ENCODE results near the gene HDGFL2.

Gene HDGFL2

DNA sequence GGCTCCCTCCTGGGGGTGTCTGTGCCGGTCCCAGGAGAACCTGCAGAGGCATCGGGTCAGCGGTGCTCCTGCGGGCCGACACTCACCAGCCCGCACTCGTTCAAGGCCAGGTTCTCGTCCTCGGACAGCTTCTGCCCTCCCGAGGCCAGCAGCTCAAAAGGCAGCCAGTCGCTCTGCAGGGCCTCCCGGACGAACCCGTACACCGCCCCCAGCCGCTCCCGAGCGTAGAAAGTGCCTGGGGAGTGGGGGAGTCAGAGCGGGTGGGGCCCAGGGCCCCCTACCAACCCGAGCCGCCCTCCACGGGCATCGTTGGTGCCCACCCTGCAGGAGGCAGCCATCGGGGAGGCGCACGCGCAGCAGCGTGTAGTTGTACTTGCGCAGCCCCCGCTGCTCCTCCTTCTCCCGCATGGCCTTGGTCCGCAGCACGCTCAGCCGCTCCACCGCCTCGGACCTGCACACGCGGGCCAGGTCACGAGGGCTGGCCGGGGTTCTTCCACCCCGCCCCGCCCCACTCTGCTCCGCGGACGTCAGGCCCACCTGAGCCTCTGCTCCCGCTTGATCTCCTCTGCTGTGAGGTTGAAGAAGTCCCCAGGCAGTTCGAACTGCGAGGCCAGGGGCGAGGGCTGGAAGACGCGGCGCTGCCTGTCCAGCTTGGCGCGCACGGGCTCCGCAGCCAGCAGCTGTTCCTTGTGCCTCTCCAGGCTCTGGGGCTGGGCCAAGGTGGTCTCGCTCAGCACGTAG, 26.0 kb upstream of the HDGFL2 start:
- DNase-seq, result no peak

DNA sequence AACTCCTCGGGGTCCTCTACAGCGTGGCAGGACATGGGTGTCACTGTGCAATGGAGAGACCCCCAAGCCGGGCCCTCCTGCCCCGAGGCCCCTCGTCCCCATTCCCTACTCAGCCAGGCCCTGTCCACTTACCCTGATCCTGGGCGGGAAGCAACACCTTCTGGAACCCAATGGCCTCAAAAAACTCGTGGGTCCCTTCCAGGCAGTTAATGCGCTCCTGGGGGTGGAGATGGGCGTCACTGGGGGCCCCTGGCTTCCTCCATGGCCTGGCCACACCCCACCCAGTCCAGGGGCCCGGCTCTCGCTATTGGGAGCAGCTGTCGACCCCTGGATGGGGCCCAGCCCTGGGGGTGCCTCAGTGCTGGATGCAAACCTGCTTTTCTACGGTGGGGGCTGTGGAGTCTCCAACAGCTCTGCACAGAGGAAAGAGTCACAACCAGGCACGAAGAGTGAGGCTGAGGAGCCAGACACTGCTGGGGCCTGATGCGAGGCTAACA, 25.3 kb upstream of the HDGFL2 start:
- no peak for DNase-seq

DNA sequence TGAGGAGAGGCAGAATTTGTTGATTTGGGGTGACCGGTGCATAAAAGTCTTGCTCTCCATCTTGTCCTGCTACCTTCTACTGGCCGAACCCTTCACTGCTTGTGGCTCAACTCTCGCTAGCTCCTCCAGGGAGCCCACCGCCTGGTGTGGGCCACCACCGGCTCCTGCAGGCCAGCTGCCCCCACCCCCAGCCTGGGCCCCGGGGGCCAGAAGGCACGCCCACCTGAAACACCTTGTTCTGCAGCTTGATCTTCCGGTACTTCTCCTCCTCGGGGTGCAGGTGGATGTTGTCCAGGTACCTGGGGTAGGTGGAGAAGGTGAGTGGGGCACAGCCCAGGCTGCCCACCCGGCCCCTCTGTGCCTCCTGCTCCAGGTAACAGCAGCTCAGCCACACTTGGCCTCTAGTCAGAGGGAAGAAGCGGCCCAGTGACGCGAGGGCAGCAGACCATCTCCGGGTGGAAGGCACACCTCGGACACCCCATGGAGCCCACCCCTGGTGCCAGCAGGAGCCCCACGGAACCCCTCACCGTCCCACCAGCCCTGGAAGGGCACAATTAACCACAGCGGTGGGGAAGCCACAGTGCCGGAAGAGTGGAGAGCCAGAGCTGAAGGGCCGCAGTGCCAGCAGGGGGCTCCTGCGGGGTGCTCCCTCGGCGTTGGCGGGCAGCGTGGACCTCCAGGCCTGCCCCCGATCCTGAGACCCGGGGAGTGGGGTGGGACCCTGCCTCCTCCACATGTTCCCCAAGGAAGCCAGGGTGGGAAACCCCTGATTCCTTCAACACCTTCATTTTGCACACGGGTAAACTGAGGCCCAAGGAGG, 24.6 kb upstream of the HDGFL2 start:
- DNase-seq, result no peak

DNA sequence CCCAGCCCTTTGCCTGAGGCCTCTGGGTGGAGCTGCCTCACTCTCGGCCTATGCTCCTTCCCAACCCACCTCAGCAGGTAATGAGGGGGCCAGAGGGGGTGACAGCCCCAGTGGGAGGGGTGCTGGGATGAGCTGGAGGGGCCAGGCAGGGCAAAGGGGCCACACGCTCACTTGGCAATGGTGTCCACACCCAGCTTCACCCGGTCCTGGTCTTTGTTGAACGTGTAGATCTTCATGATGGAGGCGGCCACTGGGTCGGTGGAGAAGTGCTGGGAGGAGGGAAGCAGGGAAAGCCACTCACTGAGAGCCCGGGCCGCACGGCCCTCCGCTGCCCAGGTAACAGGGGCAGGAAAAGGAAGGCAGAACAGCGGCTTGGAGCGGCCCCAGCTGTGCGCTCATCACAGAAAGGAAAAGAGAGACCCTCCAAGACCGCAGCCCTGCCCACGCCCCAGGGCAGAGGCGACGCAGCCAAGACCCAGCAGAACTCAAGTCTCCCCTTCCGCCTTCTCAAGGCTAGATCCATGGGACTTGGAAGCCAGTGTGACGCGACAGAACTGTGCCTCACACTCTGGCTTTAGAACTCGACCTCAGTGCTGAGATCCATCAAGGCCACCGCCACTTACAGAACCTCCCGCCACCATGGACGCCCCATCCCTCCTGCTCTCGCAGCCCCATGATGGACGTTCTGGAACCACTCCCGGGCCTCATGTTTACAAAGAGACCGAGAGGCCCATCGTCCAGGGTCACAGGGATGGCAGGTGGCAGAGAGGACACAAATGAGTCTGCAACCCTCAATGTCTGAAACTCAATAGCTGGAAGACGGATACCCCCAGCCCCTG, 23.7 kb upstream of the HDGFL2 start:
- DNase-seq, result no peak

DNA sequence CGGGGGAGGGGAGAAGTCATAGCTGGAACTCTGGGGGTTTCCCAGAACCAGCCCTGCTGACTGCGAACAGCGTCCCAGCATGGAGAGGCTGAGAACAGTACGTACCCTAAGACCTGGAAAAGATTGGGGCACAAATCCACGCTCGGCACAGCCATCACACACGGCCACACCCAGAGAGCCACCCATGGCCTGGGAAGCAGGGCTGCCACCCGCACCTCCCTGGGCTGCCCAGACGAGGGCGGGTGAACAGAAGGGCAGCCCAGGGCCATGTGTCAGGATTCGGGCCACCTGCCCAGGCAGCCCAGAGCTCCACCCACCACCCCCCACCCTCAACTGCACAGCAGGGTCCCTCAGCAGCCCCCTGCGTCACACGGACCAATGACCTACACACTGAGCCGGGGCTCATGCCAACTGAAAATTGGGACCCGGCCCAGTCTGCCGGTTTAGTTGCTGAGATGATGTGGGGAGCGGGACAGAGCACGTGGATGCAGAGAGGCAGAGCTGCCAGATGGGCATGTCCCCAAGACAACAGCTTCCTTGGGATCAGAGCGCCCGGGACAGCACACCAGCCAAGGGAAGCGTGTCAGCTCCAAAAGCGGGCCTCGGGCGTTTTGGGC, 23.0 kb upstream of the HDGFL2 start:
- DNase-seq, result no peak

DNA sequence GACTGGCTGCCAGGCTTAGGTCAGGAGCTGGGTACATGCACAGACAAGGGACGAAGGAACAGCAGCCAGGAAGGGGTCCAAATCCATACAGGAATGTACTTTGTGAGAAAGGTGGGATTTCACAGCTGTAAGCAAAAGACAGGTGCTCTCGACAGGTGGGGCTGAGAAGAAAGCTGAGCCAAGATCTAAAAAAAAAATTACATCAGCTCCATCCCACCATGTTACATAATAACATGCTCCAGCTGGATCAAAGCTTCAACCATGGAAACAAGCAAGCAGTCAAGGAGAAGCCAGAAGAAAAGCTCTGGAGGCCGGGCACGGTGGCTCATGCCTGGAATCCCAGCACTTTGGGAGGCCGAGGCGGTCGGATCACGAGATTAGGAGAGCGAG, 22.5 kb upstream of the HDGFL2 start:
- no peak for DNase-seq

DNA sequence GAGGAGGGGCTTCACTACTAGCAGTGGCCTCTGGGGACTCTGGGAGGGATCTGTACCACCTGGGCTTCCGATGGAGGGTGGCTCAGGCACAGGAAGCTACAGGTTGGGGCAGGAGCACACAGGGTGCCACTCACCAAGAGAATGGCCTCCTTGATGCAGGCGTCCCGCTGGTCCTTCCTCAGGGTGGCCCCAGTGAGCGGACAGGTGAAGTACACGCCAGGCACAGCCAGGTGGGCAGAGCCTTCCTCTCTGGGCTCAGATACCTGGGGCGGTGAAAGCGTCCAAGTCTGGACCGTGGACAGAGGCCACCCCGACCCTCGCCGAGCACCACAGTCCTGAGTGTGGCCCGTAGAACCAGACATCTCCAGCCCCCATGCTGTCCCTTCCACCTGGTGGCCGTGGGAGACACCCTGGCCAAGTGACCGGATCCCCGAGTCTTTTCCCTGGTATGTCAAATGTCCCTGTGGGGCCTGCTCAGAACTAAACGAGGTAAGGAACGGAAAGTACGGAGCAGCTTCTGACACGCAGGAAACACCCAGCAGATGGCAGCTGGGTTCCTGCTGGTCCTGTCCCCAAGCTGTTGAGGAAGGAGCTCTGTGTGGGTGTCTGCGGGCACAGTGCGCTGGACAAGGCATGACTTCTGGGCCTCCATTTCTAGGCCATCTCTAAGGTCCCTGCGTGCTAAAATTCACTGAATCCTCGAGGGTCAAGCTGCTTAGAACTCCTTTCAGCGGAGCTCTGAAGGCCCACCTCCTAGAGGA, 19.7 kb upstream of the HDGFL2 start:
- DNase-seq, result no peak

DNA sequence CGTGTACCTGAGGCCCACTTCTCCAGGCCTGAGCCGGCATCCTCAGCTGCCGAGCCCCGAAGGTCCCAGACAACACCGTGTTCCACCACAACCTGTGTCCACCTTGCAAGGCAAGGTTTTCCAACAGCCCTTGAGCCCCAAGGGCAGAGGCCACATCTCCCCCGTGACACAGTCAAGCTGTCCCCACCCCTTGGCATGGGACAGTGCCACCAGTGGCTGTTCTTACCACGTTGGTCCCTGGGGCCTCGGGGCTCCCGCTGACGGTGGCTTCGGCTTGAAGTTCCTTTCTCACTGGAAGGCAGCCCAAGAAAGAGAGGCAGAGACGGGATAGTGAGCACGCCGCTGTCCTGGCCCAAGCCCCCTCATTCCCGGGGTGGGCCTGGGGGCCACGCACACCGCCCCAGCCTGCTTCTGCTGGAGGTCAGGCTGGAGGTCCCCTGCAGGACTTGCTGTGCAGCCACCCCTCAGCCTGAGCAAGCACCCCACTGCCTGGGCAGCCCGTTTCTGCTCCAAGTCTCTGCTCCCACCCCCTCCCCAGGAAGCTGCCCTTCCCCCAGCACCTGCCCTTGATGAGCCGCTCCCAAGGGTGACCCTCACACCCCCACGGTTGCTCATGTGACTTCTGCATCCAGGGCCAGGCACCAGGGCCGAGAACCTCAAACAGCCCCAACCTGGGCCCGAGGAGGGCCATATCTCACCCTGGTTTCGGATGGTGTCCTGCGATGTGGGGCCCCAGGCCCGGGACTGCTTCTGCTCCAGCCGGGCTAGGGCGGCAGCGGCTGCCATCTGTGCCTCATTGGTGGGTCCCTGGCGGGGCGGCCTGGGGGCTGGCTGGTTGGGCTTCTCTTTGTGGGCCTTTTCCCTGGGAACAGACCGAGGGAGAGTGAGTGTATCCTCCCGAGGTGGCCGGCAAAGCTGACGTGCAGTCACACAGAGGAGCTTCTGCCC, 18.6 kb upstream of the HDGFL2 start:
- DNase-seq, result no peak

DNA sequence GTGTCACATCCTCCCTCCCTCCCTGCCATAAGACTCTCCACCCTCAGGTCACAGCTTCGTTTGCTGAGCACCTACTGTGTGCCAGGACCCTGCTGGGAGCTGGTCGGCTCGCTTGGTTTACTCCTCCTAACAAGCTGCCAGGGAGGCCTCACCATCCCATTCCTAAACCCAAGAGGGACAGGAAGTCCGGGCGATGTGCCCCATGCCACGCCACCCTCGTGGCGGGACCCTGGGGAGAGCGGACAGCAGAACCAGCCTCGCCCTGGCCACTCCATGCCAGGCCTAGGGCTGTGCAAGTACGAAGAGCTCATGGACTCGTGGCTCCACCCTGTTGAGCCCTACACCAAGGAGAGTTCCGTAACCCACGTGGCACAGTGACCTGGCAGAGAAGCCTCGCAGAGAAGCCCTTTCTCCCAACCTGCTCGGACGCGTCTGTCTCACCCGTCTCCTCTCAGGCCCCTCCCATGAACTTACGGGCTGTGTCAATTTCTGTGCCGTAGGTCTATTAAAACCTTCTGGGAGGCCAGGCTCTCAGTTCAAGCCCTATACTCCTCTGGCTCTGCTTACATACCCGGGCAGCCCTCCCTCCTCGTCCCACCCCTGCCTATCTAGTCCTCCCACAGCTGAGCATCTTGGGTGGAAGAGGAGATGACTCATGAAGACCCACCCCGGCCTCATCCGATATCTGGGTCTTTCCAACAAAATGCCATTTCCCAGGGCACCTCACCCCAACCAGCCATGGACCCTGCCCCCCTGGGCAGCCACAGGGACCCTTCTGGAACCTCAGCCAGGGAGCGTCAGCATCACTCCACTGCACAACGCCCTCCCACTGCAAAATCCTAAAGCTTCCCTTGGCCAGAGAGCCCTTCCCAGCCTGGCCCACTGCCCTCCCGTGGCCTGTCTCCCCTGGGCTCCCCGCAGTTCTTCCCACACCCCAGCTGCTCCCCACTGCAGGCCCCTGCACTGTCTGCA, 17.1 kb upstream of the HDGFL2 start:
- DNase-seq, result peak; percentile 67

DNA sequence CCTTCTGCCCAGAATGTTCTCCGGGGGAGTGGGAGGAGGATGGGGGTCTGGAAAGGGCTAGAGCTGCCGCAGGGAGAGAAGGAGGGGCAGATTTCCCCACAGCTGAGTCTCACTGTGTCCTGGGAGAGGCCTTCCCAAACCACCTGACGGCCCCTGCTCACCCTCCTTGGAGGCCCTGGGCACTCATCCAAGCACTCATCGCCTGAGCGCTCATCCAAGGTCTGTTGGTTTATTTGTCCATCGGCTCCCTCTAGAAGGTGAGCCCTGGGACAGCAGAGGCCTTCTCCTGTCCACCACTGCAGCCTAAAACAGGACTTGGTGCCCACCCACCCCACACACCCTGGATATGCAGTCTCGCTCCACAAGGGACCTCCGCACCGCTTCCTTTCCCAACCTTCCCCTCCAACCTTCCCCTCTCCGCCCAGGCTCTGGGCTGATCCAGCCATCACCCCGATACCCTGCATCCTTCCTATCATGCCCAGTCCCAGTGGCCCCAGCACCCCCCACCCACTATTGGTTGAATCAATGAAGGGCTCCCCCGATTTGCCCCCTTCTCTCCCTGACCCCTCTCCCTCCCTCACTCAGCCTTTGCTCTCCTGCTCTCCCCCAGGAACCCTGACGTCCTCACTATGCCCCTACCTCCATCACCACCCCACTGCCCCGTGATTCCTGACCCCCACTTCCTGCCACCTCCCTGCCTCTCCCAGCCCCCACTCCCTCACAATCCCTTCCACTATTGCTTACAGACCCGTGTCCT, 16.2 kb upstream of the HDGFL2 start:
- peak; percentile 75 for DNase-seq

DNA sequence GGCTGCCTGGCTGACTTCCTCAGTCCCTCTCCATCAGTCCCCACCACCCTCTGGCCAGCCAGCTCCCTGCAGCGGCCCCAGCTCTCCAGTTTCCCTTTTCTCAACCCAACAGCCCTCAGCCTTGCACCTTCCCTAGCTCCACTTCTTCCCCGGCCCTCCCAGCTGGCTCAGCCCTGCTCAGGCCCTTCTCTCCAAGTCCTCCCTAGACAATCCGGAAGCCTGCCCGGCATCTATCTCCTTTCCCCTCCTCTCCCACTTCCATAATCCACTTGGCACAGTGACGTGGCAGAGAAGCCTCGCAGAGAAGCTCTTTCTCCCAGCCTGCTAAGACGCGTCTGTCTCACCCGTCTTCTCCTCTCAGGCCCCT, 15.6 kb upstream of the HDGFL2 start:
- peak; percentile 73 for DNase-seq

DNA sequence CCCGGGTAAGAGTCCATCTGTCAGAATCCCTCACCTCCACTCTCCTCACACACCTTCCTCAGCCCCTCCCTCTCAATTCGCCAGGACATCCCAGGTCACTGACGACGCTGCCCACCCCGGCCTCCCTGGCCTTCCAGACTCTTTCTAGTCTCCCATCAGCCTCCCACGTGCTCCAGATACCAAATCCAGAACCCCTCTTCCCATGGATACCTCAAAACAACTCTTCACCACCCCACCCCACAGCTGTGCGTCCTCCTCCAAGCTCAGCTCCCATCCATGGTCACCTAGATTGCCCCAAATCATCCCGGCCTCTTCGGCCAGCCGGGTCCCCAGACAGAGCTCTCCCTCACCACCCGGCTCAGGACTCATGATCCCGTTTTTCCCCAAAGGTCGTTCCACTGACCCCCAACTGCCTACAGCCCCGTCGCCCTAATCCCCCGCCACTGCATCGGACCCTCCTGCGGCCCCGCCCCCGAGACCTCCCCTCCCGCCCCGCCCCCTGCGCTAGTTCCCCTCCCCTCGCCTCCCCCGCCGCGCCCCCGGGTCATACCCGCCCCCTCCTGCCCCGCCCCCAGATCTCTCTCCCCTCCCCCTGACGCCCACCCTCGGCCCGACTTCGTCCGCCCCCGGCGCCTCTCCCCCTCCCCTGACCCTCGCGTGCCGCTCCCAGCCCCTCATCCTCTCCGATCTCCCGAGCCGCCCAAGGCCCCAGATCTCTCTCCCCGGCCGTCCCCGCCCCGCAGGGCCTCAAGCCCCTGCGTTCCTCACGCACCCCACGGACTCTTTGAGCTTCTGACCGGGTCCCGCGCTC, 15.0 kb upstream of the HDGFL2 start:
- DNase-seq, result peak; percentile 65

DNA sequence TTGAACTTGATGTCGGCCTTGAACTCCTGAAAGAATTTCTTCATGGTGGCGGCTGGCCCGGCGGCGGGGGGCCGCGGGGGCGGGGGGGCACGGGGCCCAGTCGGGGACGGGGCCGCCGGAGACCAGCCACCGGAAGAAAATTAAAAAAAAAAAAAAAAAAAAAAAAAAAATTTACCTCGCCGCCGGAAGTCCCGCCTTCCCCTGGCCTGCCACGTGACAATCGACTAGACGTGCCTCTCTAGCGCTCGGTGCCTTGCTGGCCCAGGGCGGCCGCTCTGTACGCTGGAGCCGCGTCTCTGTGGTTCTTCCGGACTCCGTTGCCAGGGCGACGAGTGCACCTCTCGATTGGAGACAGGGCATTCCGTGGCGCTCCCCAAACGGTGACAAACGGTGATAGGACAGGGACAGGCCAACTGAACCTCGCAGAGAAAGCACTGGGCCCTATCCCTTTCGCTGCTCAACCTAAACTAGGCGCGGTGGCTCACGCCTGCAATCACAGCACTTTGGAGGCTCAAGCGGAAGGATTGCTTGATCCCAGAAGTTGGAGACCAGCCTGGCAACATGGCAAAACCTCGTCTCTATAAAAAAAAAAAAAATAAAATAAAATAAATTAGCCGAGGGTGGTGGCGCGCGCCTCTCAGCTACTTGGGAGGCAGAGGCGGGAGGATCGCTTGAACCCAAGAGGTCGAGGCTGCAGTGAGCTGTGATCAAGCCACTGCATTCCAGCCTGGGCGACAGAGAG, 14.3 kb upstream of the HDGFL2 start, which contains the start of gene UBXN6:
TSS of gene UBXN6 (minus strand) at position 141 of the 742 bp plus-strand sequence. CDS start at position 44, 97 bp downstream.
- peak; percentile 99 for DNase-seq

DNA sequence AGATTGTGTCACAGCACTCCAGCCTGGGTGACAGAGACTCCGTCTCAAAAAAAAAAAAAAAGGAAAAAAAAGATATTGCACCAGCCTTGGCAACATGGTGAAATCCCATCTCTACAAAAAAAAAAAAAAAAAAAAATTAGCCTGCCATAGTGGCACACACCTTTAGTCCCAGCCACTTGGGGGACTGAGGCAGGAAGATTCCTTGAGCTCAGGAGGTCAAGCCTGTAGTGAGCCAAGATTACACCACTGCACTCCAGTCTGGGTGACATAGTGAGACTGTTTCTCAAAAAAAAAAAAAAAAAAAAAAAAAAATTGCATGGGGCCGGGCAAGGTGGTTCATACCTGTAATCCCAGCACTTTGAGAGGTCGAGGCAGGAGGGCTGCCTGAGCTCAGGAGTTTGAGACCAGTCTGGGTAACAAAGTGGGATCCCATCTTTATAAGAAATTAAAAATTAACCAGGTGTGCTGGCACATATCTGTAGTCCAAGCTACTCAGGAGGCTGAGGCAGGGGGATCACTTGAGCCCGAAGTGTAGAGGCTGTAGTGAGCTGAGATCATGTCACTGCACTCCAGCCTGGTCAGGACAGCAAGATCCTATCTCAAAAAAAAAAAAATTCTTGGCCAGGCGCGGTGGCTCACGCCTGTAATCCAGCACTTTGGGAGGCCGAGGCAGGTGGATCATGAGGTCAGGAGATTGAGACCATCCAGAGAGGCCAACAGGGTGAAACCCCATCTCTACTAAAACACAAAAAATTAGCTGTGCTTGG, 7.1 kb upstream of the HDGFL2 start:
- no peak for DNase-seq

DNA sequence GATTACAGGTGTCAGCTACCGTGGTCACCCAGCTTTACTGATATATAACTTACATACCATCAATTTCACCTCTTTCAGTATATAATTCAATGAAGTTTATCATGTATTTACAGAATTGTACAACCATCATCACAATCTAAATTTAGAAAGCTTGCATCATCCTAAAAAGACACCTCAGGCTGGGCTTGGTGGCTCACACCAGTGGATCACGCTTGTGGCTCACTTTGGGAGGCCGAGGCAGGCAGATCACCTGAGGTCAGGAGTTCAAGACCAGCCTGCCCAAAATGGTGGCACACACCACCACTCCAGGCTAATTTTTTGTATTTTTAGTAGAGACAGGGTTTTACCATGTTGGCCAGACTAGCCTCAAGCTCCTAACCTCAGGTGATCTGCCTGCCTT, 4.3 kb upstream of the HDGFL2 start:
- DNase-seq, result no peak

Data from fibroblast of upper back skin (primary cell).